HEK293T (cell line): ENCODE data around the gene SCAF11.
"Not testable (repeated sequence)": the region's sequence is repeated elsewhere in the genome, so short reads cannot be mapped to it uniquely, and the experiment has no call there.

Source experiments
- CTCF ChIA-PET: fragments of 350-600 bp; formaldehyde crosslinking; extraction: SDS; loops from one replicate; lab custom pipeline; 2021; ENCODE audit warnings: antibody characterized with exemption, inconsistent platforms; lab: Yijun Ruan, JAX
- POLR2A ChIA-PET: fragments of 350-600 bp; formaldehyde crosslinking; extraction: SDS; loops from one replicate; lab custom pipeline; 2020; ENCODE audit warnings: antibody characterized with exemption, inconsistent platforms; lab: Yijun Ruan, JAX
- DNase-seq: peaks from one replicate; pipeline ENCODE4 v3.0.0; 2012; ENCODE audit warnings: mixed read lengths; ENCODE audit errors: extremely low spot score
- ARNT ChIP-seq: fragments of 450-650 bp; IDR thresholded peaks from 2 replicates; pipeline ENCODE4 v1.6.1; 2017; ENCODE audit warnings: mild to moderate bottlenecking
- BHLHE40 ChIP-seq: fragments of 450-650 bp; IDR thresholded peaks from 2 replicates; pipeline ENCODE4 v1.6.1; 2016; ENCODE audit warnings: mild to moderate bottlenecking, moderate library complexity, borderline replicate concordance
- CTBP1 ChIP-seq: fragments of 450-650 bp; IDR thresholded peaks from 2 replicates; pipeline ENCODE4 v1.6.1; 2016; ENCODE audit warnings: borderline replicate concordance
- ELF4 ChIP-seq: fragments of 450-650 bp; IDR thresholded peaks from 2 replicates; pipeline ENCODE4 v1.6.1; 2017; ENCODE audit warnings: antibody characterized with exemption
- FOXA1 ChIP-seq: fragments of 450-650 bp; IDR thresholded peaks from 2 replicates; pipeline ENCODE4 v1.6.1; 2016; ENCODE audit warnings: mild to moderate bottlenecking
- FOXK2 ChIP-seq: fragments of 450-650 bp; IDR thresholded peaks from 2 replicates; pipeline ENCODE4 v1.6.1; 2016; ENCODE audit warnings: mild to moderate bottlenecking
- FOXM1 ChIP-seq: fragments of 450-650 bp; IDR thresholded peaks from 2 replicates; pipeline ENCODE4 v1.6.1; 2017; ENCODE audit warnings: mild to moderate bottlenecking, borderline replicate concordance
- HDGF ChIP-seq: fragments of 450-650 bp; IDR thresholded peaks from 2 replicates; pipeline ENCODE4 v1.6.1; 2017; ENCODE audit warnings: antibody characterized with exemption, borderline replicate concordance
- L3MBTL2 ChIP-seq: fragments of 450-650 bp; conservative IDR thresholded peaks from 2 replicates; pipeline ENCODE4 v1.6.1; 2016; ENCODE audit warnings: mild to moderate bottlenecking
- LEF1 ChIP-seq: fragments of 450-650 bp; IDR thresholded peaks from 2 replicates; pipeline ENCODE4 v1.6.1; 2017; ENCODE audit warnings: mild to moderate bottlenecking, borderline replicate concordance
- NFRKB ChIP-seq: fragments of 450-650 bp; IDR thresholded peaks from 2 replicates; pipeline ENCODE4 v1.6.1; 2016; ENCODE audit warnings: mild to moderate bottlenecking, moderate library complexity
- PKNOX1 ChIP-seq: fragments of 450-650 bp; IDR thresholded peaks from 2 replicates; pipeline ENCODE4 v1.6.1; 2016
- SP1 ChIP-seq: fragments of 450-650 bp; IDR thresholded peaks from 2 replicates; pipeline ENCODE4 v1.6.1; 2017
- SUZ12 ChIP-seq: fragments of 450-650 bp; IDR thresholded peaks from 2 replicates; pipeline ENCODE4 v1.6.1; 2016; ENCODE audit warnings: mild to moderate bottlenecking
- TARDBP ChIP-seq: fragments of 450-650 bp; IDR thresholded peaks from 2 replicates; pipeline ENCODE4 v1.6.1; 2016
- ZNF384 ChIP-seq: fragments of 450-650 bp; IDR thresholded peaks from 2 replicates; pipeline ENCODE4 v1.6.1; 2016

The SCAF11 gene

GRCh38 chr12:45990468-45991283 lies at the start of gene SCAF11:
Gene SCAF11 (minus strand): TSS chr12:45990574. CDS start chr12:45964167, 26,407 bp downstream.
- POLR2A ChIA-PET, result interaction anchor here (0.8 to 3.3 kb wide), 10 partner anchors 9 to 671 kb away, joined by 3 to 12 read pairs (median 5); partner anchors contain the start of gene ARID2
- DNase-seq, result peak; percentile 94
- CTCF ChIA-PET, result interaction anchor here (0.8 to 1.0 kb wide), 2 partner anchors 54 to 81 kb away, joined by 4 read pairs; no protein-coding TSS in a partner anchor
- TF ChIP-seq ARNT (0 out of 2 replicates have a peak, but pooled peaks have one; percentile 9), HDGF (0 out of 2 replicates have a peak, but pooled peaks have one; percentile 36), L3MBTL2 (peak; percentile 97), FOXK2 (no peak), PKNOX1 (peak; percentile 69)

- POLR2A ChIA-PET, DNase-seq, CTCF ChIA-PET: not testable (repeated sequence)
These were observed 46.7 kb upstream of the SCAF11 start for GRCh38 chr12:46037066-46037465.

- CTCF ChIA-PET, result no interaction called here
- no peak for TF ChIP-seq ELF4
- TF ChIP-seq TARDBP, result no peak
- TF ChIP-seq CTBP1, result no peak
- no peak for TF ChIP-seq SP1
- no peak for TF ChIP-seq LEF1
- no peak for TF ChIP-seq HDGF
- no peak for TF ChIP-seq FOXA1
- no peak for TF ChIP-seq PKNOX1
- no peak for TF ChIP-seq BHLHE40
- no peak for TF ChIP-seq FOXK2
- no peak for TF ChIP-seq FOXM1
- no peak for TF ChIP-seq ZNF384
- no peak for DNase-seq
- POLR2A ChIA-PET, result no interaction called here
These were observed 36.8 kb upstream of the SCAF11 start for GRCh38 chr12:46027172-46027571.

- no peak for DNase-seq
- CTCF ChIA-PET, result no interaction called here
- TF ChIP-seq FOXM1 (no peak), TARDBP (no peak)
- POLR2A ChIA-PET, result no interaction called here
These were observed 33.7 kb upstream of the SCAF11 start for GRCh38 chr12:46024099-46024498.

- TF ChIP-seq ARNT (no peak), FOXM1 (no peak), SP1 (no peak), L3MBTL2 (no peak), HDGF (no peak), ZNF384 (no peak), FOXA1 (no peak), FOXK2 (no peak), TARDBP (no peak), LEF1 (no peak), PKNOX1 (no peak), BHLHE40 (no peak), SUZ12 (no peak), CTBP1 (no peak)
- CTCF ChIA-PET, result no interaction called here
- POLR2A ChIA-PET, result no interaction called here
- no peak for DNase-seq
These were observed 30.4 kb upstream of the SCAF11 start for GRCh38 chr12:46020768-46021167.

GRCh38 chr12:46018712-46019111 lies 28.3 kb upstream of the SCAF11 start:
- DNase-seq, CTCF ChIA-PET, POLR2A ChIA-PET: not testable (repeated sequence)

GRCh38 chr12:46017866-46018375 lies 27.5 kb upstream of the SCAF11 start:
- DNase-seq, POLR2A ChIA-PET, CTCF ChIA-PET: not testable (repeated sequence)

- CTCF ChIA-PET, result no interaction called here
- POLR2A ChIA-PET, result no interaction called here
These were observed 15.4 kb upstream of the SCAF11 start for GRCh38 chr12:46005823-46006222.

More at GRCh38 chr12:46005823-46006222, 15.4 kb upstream of the SCAF11 start:
- no peak for DNase-seq
- no peak for TF ChIP-seq FOXA1
- no peak for TF ChIP-seq ELF4
- TF ChIP-seq NFRKB, result no peak
- TF ChIP-seq TARDBP, result no peak
- TF ChIP-seq FOXM1, result no peak
- TF ChIP-seq ARNT, result no peak
- no peak for TF ChIP-seq SUZ12
- TF ChIP-seq LEF1, result no peak
- TF ChIP-seq ZNF384, result no peak
- TF ChIP-seq CTBP1, result no peak
